ENCODE measurements around the gene KDM2B. TPM values are rescaled to one million over a fixed set of nuclear protein-coding genes. Genes with fewer than 3 reads are reported as not detected.

The KDM2B gene
- 10 to 100 TPM; 35.9 to 60.1 TPM for total RNA-seq

- peak within 1 kb of the TSS; percentile 96 for H3K4me3 Mint-ChIP-seq
- ATAC-seq (peak; percentile 44 to 46), DNase-seq (ENCODE audit: low spot score) (no peak)
- H3K27ac Mint-ChIP-seq = peak within 1 kb of the TSS; percentile 89 to 95
- peaks cover 28 to 31% of the 10 kb centered on the region in 2 donors for H3K4me1 Mint-ChIP-seq (ENCODE audit: low read depth in 2 of 2)
- H3K27me3 Mint-ChIP-seq = no peaks in the 10 kb centered on the region
- no peaks in the 10 kb centered on the region for H3K36me3 Mint-ChIP-seq
- H3K9me3 Mint-ChIP-seq = no peaks in the 10 kb centered on the region
Measured at GRCh38 chr12:121580959-121581685, at the start of gene KDM2B. TSS of gene KDM2B (minus strand) at chr12:121581023. CDS start at chr12:121580911, 112 bp downstream.

GRCh38 chr12:121628536-121628935 lies 47.7 kb upstream of the KDM2B start:
- peak overlapping the region; percentile 90 to 96 for H3K27ac Mint-ChIP-seq
- ATAC-seq = no peak
- peaks cover 53 to 64% of the 10 kb centered on the region in 2 donors for H3K4me1 Mint-ChIP-seq (ENCODE audit: low read depth in 2 of 2)
- H3K9me3 Mint-ChIP-seq = no peaks in the 10 kb centered on the region
- no peaks in the 10 kb centered on the region for H3K36me3 Mint-ChIP-seq
- no peaks in the 10 kb centered on the region for H3K27me3 Mint-ChIP-seq
- peak overlapping the region; percentile 89 for H3K4me3 Mint-ChIP-seq
- no peak for DNase-seq (ENCODE audit: low spot score)

GRCh38 chr12:121628037-121628436 lies 47.2 kb upstream of the KDM2B start:
- DNase-seq (ENCODE audit: low spot score) = no peak
- no peak for ATAC-seq
- H3K27ac Mint-ChIP-seq = peak overlapping the region; percentile 90 to 96

GRCh38 chr12:121626853-121627640 lies 46.2 kb upstream of the KDM2B start:
- H3K9me3 Mint-ChIP-seq = no peaks in the 10 kb centered on the region
- peaks cover 48 to 53% of the 10 kb centered on the region in 2 donors for H3K4me1 Mint-ChIP-seq (ENCODE audit: low read depth in 2 of 2)
- ATAC-seq (peak; percentile 65 to 69), DNase-seq (ENCODE audit: low spot score) (peak; percentile 92)
- peak overlapping the region; percentile 89 for H3K4me3 Mint-ChIP-seq
- H3K36me3 Mint-ChIP-seq = no peaks in the 10 kb centered on the region
- H3K27me3 Mint-ChIP-seq = no peaks in the 10 kb centered on the region
- H3K27ac Mint-ChIP-seq = peak overlapping the region; percentile 90 to 96

More at GRCh38 chr12:121628037-121628436, 47.2 kb upstream of the KDM2B start:
- Mint-ChIP-seq H3K27me3 (no peaks in the 10 kb centered on the region), H3K4me3 (peak overlapping the region; percentile 89), H3K9me3 (no peaks in the 10 kb centered on the region), H3K36me3 (no peaks in the 10 kb centered on the region), H3K4me1 (ENCODE audit: low read depth in 2 of 2) (peaks cover 55 to 63% of the 10 kb centered on the region in 2 donors)

GRCh38 chr12:121626087-121626852 lies 45.4 kb upstream of the KDM2B start, which contains the start of gene ORAI1:
TSS of gene ORAI1 (plus strand) at chr12:121626530.
- DNase-seq (ENCODE audit: low spot score) (peak; percentile 98), ATAC-seq (peak; percentile 90 to 92)
- Mint-ChIP-seq H3K4me3 (peak within 1 kb of the TSS; percentile 89), H3K36me3 (no peaks in the 10 kb centered on the region), H3K9me3 (no peaks in the 10 kb centered on the region), H3K27me3 (no peaks in the 10 kb centered on the region), H3K4me1 (ENCODE audit: low read depth in 2 of 2) (peaks cover 43 to 45% of the 10 kb centered on the region in 2 donors), H3K27ac (peak within 1 kb of the TSS; percentile 90 to 96)

- H3K27me3 Mint-ChIP-seq = no peaks in the 10 kb centered on the region
- no peak overlapping the region for H3K4me3 Mint-ChIP-seq
- no peaks in the 10 kb centered on the region for H3K9me3 Mint-ChIP-seq
- DNase-seq (ENCODE audit: low spot score) = no peak
- no peaks in the 10 kb centered on the region for H3K36me3 Mint-ChIP-seq
- no peak for ATAC-seq
- H3K4me1 Mint-ChIP-seq (ENCODE audit: low read depth in 2 of 2) = peaks cover 7 to 11% of the 10 kb centered on the region in 2 donors
- no peak overlapping the region for H3K27ac Mint-ChIP-seq
Measured at GRCh38 chr12:121620333-121620891, 39.6 kb upstream of the KDM2B start.

- no peaks in the 10 kb centered on the region for H3K9me3 Mint-ChIP-seq
- DNase-seq (ENCODE audit: low spot score) = no peak
- no peak for ATAC-seq
- H3K27me3 Mint-ChIP-seq = no peaks in the 10 kb centered on the region
- H3K36me3 Mint-ChIP-seq = no peaks in the 10 kb centered on the region
- no peak overlapping the region for H3K4me3 Mint-ChIP-seq
- peaks cover 8 to 14% of the 10 kb centered on the region in 2 donors for H3K4me1 Mint-ChIP-seq (ENCODE audit: low read depth in 2 of 2)
- no peak overlapping the region for H3K27ac Mint-ChIP-seq
Measured at GRCh38 chr12:121618659-121619233, 37.9 kb upstream of the KDM2B start.

- peak overlapping the region; percentile 34 to 61 for H3K27ac Mint-ChIP-seq
- peak; percentile 83 to 87 for ATAC-seq
Measured at GRCh38 chr12:121614872-121615467, 34.1 kb upstream of the KDM2B start.

GRCh38 chr12:121613462-121613861 lies 32.6 kb upstream of the KDM2B start:
- peaks cover 10 to 18% of the 10 kb centered on the region in 2 donors for H3K4me1 Mint-ChIP-seq (ENCODE audit: low read depth in 2 of 2)
- no peak overlapping the region for H3K4me3 Mint-ChIP-seq
- no peaks in the 10 kb centered on the region for H3K36me3 Mint-ChIP-seq
- H3K27me3 Mint-ChIP-seq = no peaks in the 10 kb centered on the region
- H3K9me3 Mint-ChIP-seq = no peaks in the 10 kb centered on the region
- no peak overlapping the region for H3K27ac Mint-ChIP-seq
- ATAC-seq (no peak), DNase-seq (ENCODE audit: low spot score) (no peak)

More at GRCh38 chr12:121614872-121615467, 34.1 kb upstream of the KDM2B start:
- H3K4me3 Mint-ChIP-seq = peak overlapping the region; percentile 7
- H3K4me1 Mint-ChIP-seq (ENCODE audit: low read depth in 2 of 2) = peaks cover 8 to 16% of the 10 kb centered on the region in 2 donors
- no peaks in the 10 kb centered on the region for H3K9me3 Mint-ChIP-seq
- no peak for DNase-seq (ENCODE audit: low spot score)
- no peaks in the 10 kb centered on the region for H3K36me3 Mint-ChIP-seq
- no peaks in the 10 kb centered on the region for H3K27me3 Mint-ChIP-seq

GRCh38 chr12:121611306-121611705 lies 30.5 kb upstream of the KDM2B start:
- Mint-ChIP-seq H3K27me3 (no peaks in the 10 kb centered on the region), H3K4me3 (no peak overlapping the region), H3K36me3 (no peaks in the 10 kb centered on the region), H3K27ac (peak overlapping the region in 1 of 2 donors; percentile 61), H3K4me1 (ENCODE audit: low read depth in 2 of 2) (peaks cover 12 to 19% of the 10 kb centered on the region in 2 donors), H3K9me3 (no peaks in the 10 kb centered on the region)
- no peak for DNase-seq (ENCODE audit: low spot score)
- peak in 1 of 2 donors; percentile 54 for ATAC-seq

- no peaks in the 10 kb centered on the region for H3K9me3 Mint-ChIP-seq
- H3K27me3 Mint-ChIP-seq = no peaks in the 10 kb centered on the region
- H3K4me3 Mint-ChIP-seq = no peak overlapping the region
- peaks cover 12 to 19% of the 10 kb centered on the region in 2 donors for H3K4me1 Mint-ChIP-seq (ENCODE audit: low read depth in 2 of 2)
- no peak for ATAC-seq
- H3K27ac Mint-ChIP-seq = peak overlapping the region in 1 of 2 donors; percentile 61
- H3K36me3 Mint-ChIP-seq = no peaks in the 10 kb centered on the region
- DNase-seq (ENCODE audit: low spot score) = no peak
Measured at GRCh38 chr12:121610239-121611149, 29.7 kb upstream of the KDM2B start.

GRCh38 chr12:121608301-121608700 lies 27.5 kb upstream of the KDM2B start:
- H3K27me3 Mint-ChIP-seq = no peaks in the 10 kb centered on the region
- H3K4me1 Mint-ChIP-seq (ENCODE audit: low read depth in 2 of 2) = peaks cover 4 to 10% of the 10 kb centered on the region in 2 donors
- H3K27ac Mint-ChIP-seq = no peak overlapping the region
- ATAC-seq (no peak), DNase-seq (ENCODE audit: low spot score) (no peak)
- H3K9me3 Mint-ChIP-seq = no peaks in the 10 kb centered on the region
- no peak overlapping the region for H3K4me3 Mint-ChIP-seq
- H3K36me3 Mint-ChIP-seq = no peaks in the 10 kb centered on the region
